ENCODE data around the gene TLR1.

DNA sequence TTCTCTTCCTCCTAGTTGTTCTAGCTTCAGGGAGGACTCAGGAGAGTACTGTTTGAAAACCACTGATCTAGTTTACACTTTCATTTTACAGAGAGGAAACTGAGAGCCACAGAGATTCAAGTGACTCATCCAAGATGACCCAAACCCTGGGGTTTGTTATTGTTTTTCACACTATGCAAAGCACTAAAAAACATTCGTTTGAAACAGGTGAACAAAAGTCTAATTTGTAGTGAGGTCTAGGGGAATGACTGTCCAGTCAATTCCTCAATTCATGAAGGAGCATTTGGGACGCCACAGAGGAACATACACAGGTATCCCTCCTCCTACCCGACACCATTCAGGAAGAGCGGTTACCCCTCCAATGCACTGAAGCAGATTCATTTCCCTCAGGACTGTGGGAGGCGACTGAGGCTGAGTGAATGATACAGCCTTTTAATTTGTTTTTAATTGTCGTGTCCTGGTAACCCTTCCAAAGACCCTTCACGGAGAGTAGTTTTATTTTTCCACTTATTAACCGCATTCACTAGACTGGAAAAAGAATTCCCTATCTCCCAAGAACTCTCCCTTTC is 52.1 kb downstream of the TLR1 start:
- TF ChIP-seq, protein P1, sequence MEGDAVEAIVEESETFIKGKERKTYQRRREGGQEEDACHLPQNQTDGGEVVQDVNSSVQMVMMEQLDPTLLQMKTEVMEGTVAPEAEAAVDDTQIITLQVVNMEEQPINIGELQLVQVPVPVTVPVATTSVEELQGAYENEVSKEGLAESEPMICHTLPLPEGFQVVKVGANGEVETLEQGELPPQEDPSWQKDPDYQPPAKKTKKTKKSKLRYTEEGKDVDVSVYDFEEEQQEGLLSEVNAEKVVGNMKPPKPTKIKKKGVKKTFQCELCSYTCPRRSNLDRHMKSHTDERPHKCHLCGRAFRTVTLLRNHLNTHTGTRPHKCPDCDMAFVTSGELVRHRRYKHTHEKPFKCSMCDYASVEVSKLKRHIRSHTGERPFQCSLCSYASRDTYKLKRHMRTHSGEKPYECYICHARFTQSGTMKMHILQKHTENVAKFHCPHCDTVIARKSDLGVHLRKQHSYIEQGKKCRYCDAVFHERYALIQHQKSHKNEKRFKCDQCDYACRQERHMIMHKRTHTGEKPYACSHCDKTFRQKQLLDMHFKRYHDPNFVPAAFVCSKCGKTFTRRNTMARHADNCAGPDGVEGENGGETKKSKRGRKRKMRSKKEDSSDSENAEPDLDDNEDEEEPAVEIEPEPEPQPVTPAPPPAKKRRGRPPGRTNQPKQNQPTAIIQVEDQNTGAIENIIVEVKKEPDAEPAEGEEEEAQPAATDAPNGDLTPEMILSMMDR (IDR thresholded peaks at IDR 0.05; ENCODE audit: low read depth, low read length), result no peak
- TF ChIP-seq, protein P2, sequence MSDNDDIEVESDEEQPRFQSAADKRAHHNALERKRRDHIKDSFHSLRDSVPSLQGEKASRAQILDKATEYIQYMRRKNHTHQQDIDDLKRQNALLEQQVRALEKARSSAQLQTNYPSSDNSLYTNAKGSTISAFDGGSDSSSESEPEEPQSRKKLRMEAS (IDR thresholded peaks at IDR 0.05; ENCODE audit: low read depth, low read length), result no peak
- TF ChIP-seq POLR2A (IDR thresholded peaks at IDR 0.05; ENCODE audit: extremely low read depth, insufficient read length), result no peak
- no peak for TF ChIP-seq MYC (IDR thresholded peaks at IDR 0.05; ENCODE audit: low read depth, low read length)

Measured in NB4 (cell line).